ENCODE measurements around the gene ZNF593OS. TPM values are rescaled to one million over a fixed set of nuclear protein-coding genes. Genes with fewer than 3 reads are reported as not detected.

The ZNF593OS gene
- total and polyA plus RNA-seq, 2 of the 8 experiments (the other 6 are each of a cell fraction or from before 2014, with no cell fraction given): not detected

- CTCF ChIA-PET (ENCODE audit: partially characterized antibody): interaction anchor here (2.7 to 12.6 kb wide), 2 partner anchors 8 to 51 kb away, joined by 7 to 159 read pairs; partner anchors contain the start of genes C1orf232, CEP85, CNKSR1 and ZNF593
- no peak overlapping the region for H3K9ac ChIP-seq (replicated peaks in 1 of 4; ENCODE audit: extremely low read depth in 1 of 4, low read depth in 3 of 4, low read length in 3 of 4)
- H2BK120ac ChIP-seq (replicated peaks; ENCODE audit: low read depth, low read length): no peak overlapping the region
These were observed 10.7 kb upstream of the ZNF593OS start for GRCh38 chr1:26182383-26182696.

More at GRCh38 chr1:26182383-26182696, 10.7 kb upstream of the ZNF593OS start:
- POLR2A ChIA-PET (ENCODE audit: partially characterized antibody): interaction anchor here (0.9 kb wide), 1 partner anchor 93 kb away, joined by 3 read pairs; no protein-coding TSS in a partner anchor
- Histone ChIP-seq H4K91ac (replicated peaks; ENCODE audit: insufficient read length, low read length) (no peak overlapping the region), H2AFZ (ENCODE audit: low read length) (no peak overlapping the region), H3K14ac (ENCODE audit: insufficient read length) (no peak overlapping the region), H2BK5ac (ENCODE audit: low read depth, low read length) (no peak overlapping the region), H3K79me2 (ENCODE audit: control insufficient read depth in 1 of 2, insufficient read depth in 2 of 2, low read length in 2 of 2) (no peaks in the 10 kb centered on the region), H4K8ac (ENCODE audit: extremely low read depth, insufficient read depth, low read length) (no peak overlapping the region), H3K18ac (ENCODE audit: extremely low read depth, low read length) (no peak overlapping the region), H2BK12ac (ENCODE audit: low read depth, low read length) (no peak overlapping the region), H2AK5ac (ENCODE audit: low read depth, low read length) (no peak overlapping the region), H3K4me2 (ENCODE audit: insufficient read depth in 1 of 2, low read depth in 2 of 2, low read length in 2 of 2) (no peak overlapping the region), H4K20me1 (replicated peaks in 1 of 2; ENCODE audit: control insufficient read depth in 1 of 2, insufficient read depth in 2 of 2, low read length in 2 of 2) (peaks cover 0 to 2% of the 10 kb centered on the region in 2 experiments), H3K4me3 (ENCODE audit: extremely low read depth in 1 of 4, insufficient read depth in 2 of 4, low read depth in 3 of 4, low read length in 4 of 4) (no peak overlapping the region), H3K23me2 (ENCODE audit: low read depth, low read length) (peaks cover 2% of the 10 kb centered on the region; the same call in 1 of the 2 replicates), H3K79me1 (ENCODE audit: low read depth, low read length) (no peaks in the 10 kb centered on the region; the same call in 1 of the 2 replicates), H3K36me3 (ENCODE audit: control insufficient read depth in 2 of 4, insufficient read depth in 4 of 4, low read length in 3 of 4) (peaks cover 0 to 4% (median 3%) of the 10 kb centered on the region in 4 experiments; a peak in 4 of 8 replicates), H2BK15ac (ENCODE audit: low read length) (no peak overlapping the region), H3K9me3 (ENCODE audit: insufficient read depth in 2 of 2, low read depth in 1 of 2, low read length in 1 of 2) (no peaks in the 10 kb centered on the region), H2BK20ac (ENCODE audit: low read length) (no peak overlapping the region), H3K56ac (replicated peaks; ENCODE audit: insufficient read length, low read depth, low read length) (no peak overlapping the region), H3K4ac (replicated peaks; ENCODE audit: insufficient read length, low read depth, low read length) (no peak overlapping the region), H3K27me3 (replicated peaks in 1 of 4; ENCODE audit: control insufficient read depth in 3 of 4, extremely low read depth in 1 of 4, insufficient read depth in 3 of 4, low read length in 3 of 4) (no peaks in the 10 kb centered on the region), H3K27ac (ENCODE audit: low read depth, low read length) (no peak overlapping the region), H3K4me1 (replicated peaks in 1 of 4; ENCODE audit: control insufficient read depth in 3 of 4, insufficient read depth in 4 of 4, low read length in 3 of 4) (no peaks in the 10 kb centered on the region; a peak in 1 of 7 replicates), H3K23ac (ENCODE audit: insufficient read length) (no peak overlapping the region), H4K5ac (ENCODE audit: insufficient read length, low read depth, low read length) (no peak overlapping the region)
- WGBS, 2 experiments (ENCODE audit: extremely low coverage in 1 of 2, insufficient coverage in 1 of 2, insufficient read length in 1 of 2, insufficient replicate concordance in 2 of 2, low coverage in 1 of 2, low lambda C conversion rate in 2 of 2, missing lambda C conversion rate in 1 of 2): 90% methylated on average over 5 of the region's 7 CpGs; no CpG with 5 or more reads in 1 of the 2 experiments
- no peak for TF ChIP-seq CBX5 (IDR thresholded peaks at IDR 0.05; ENCODE audit: low read depth, low read length)
- TF ChIP-seq GTF2F1 (IDR thresholded peaks at IDR 0.05; ENCODE audit: borderline replicate concordance, low read depth, low read length): no peak
- TF ChIP-seq CTCF (IDR thresholded peaks at IDR 0.05; ENCODE audit: control extremely low read depth in 1 of 3, insufficient read depth in 1 of 3, low read depth in 1 of 3, low read length in 3 of 3): no peak
- DNase-seq (ENCODE audit: low read depth in 1 of 2, low spot score in 2 of 2): no peak
- FAIRE-seq: no peak

All from H1 (cell line).